Liver (tissue), 2 donors: ENCODE measurements around the gene ARHGAP29.

Experiments used
- RAD21 ChIP-seq, 2 donors: IDR thresholded peaks; 2 replicates each; pipeline ENCODE4 v1.6.1; 2016; ENCODE audit warnings: antibody characterized with exemption in 2 of 2, mild to moderate bottlenecking in 2 of 2
- TF ChIP-seq, protein P1 (sequence below): IDR thresholded peaks from 2 replicates; pipeline ENCODE4 v1.6.1; 2016; ENCODE audit warnings: antibody characterized with exemption
- donor health status: healthy.

DNA sequence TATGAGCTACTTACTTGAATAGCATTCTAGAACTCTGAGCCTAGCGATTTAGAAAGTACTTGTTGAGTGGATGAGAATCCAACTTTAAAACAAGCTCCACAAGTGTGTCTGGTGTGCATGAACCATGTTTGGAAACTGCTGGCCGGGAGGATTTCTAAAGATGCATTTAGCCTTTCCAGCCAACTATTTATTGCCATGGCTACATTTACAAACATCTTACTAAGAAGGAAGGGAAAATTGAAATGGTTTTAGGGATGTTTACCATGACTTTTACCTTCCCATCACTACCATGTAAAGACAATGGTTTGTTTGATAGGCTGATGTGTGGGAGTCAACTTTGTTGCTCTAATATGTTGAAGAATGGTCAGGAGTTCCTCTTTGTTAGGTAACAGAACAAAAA lies 37.7 kb upstream of the ARHGAP29 start:
- TF ChIP-seq, protein P1, sequence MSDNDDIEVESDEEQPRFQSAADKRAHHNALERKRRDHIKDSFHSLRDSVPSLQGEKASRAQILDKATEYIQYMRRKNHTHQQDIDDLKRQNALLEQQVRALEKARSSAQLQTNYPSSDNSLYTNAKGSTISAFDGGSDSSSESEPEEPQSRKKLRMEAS = no peak
- TF ChIP-seq RAD21 (IDR thresholded peaks at IDR 0.05) = no peak
